ENCODE measurements around the gene TEAD4.

DNA sequence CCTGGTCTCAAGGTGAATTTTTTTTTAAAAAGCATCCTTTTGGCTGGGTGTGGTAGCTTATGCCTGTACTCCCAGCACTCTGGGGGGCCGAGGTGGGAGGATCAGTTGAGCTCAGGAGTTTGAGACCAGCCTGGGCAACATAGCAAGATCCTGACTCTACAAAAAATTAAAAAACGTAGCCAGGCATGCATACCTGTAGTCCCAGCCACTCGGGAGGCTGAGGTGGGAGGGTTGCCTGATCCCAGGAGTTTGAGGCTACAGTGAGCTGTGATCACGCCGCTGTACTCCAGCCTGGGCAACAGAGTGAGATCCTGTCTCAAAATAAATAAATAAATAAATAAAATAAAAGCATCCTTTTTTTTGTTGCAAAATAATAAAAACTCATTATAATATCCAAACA is 130.4 kb downstream of the TEAD4 start:
- TF ChIP-seq, protein P1, sequence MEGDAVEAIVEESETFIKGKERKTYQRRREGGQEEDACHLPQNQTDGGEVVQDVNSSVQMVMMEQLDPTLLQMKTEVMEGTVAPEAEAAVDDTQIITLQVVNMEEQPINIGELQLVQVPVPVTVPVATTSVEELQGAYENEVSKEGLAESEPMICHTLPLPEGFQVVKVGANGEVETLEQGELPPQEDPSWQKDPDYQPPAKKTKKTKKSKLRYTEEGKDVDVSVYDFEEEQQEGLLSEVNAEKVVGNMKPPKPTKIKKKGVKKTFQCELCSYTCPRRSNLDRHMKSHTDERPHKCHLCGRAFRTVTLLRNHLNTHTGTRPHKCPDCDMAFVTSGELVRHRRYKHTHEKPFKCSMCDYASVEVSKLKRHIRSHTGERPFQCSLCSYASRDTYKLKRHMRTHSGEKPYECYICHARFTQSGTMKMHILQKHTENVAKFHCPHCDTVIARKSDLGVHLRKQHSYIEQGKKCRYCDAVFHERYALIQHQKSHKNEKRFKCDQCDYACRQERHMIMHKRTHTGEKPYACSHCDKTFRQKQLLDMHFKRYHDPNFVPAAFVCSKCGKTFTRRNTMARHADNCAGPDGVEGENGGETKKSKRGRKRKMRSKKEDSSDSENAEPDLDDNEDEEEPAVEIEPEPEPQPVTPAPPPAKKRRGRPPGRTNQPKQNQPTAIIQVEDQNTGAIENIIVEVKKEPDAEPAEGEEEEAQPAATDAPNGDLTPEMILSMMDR (IDR thresholded peaks at IDR 0.05), result no peak
- TF ChIP-seq POLR2A (IDR thresholded peaks at IDR 0.05), result no peak
